ENCODE measurements around the gene SFMBT1.

- TF ChIP-seq CTCF (conservative IDR thresholded peaks at IDR 0.05; ENCODE audit: low read depth in 2 of 2) (peak in 1 of 2 experiments; percentile 35; a peak in 2 of 4 replicates), POLR2AphosphoS5 (IDR thresholded peaks at IDR 0.05; ENCODE audit: low read depth) (no peak), EZH2 (IDR thresholded peaks at IDR 0.05; ENCODE audit: low read depth, unreplicated experiment) (no peak), ETS1 (IDR thresholded peaks at IDR 0.05) (no peak)
Measured at GRCh38 chr3:53035825-53036619, 9.9 kb downstream of the SFMBT1 start.

Measured in GM23338 (cell line).